AG09309 (cell line): Measurements from ENCODE around the gene MT3.

Experiments
- DNase-seq: peaks from one replicate; pipeline ENCODE4 v3.0.0-alpha.2; 2010; ENCODE audit warnings: low read depth
- H3K4me3 ChIP-seq: 2 replicates; pipeline ENCODE4 v1.5.1; 2011; ENCODE audit warnings: mild to moderate bottlenecking, low read depth, low read length, moderate library complexity; ENCODE audit not compliant: control insufficient read depth
- TF ChIP-seq, protein P1 (sequence below): IDR thresholded peaks from 2 replicates; pipeline ENCODE4 v1.5.1; 2011; ENCODE audit warnings: mild to moderate bottlenecking, low read depth, low read length, inconsistent platforms; ENCODE audit not compliant: insufficient read depth, control insufficient read depth; ENCODE audit errors: missing control alignments

Gene MT3

DNA sequence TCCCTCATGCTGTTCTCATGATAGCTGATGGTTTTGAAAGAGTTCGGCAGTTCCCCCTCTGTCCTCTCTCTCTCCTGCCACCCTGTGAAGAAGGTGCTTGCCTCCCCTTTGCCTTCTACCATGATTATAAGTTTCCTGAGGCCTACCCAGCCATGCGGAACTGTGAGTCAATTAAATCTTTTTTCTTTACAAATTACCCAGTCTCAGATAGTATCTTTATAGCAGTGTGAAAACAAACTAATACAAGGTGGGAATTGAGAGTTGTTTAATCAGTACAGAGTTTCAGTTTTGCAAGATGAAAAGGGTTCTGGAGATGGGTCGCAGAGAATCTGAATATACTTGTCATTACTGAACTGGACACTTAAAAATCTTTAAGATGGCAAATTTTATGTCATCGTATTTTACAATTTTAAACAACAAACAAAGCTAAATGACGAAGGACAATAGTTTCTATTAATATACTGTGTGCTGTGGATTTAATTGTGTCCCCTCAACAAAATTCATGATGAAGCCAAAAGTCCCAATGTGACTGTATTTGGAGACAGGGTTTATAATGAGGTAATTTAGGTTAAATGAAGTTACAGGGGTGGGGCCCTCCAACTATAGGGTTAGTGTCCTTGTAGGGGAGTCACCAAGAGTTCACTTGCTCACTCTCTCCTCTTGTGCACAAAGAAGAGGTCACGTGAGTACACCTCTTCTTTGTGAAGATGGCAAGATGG, 4.4 kb downstream of the MT3 start:
- H3K4me3 ChIP-seq = no peak overlapping the region
- TF ChIP-seq, protein P1, sequence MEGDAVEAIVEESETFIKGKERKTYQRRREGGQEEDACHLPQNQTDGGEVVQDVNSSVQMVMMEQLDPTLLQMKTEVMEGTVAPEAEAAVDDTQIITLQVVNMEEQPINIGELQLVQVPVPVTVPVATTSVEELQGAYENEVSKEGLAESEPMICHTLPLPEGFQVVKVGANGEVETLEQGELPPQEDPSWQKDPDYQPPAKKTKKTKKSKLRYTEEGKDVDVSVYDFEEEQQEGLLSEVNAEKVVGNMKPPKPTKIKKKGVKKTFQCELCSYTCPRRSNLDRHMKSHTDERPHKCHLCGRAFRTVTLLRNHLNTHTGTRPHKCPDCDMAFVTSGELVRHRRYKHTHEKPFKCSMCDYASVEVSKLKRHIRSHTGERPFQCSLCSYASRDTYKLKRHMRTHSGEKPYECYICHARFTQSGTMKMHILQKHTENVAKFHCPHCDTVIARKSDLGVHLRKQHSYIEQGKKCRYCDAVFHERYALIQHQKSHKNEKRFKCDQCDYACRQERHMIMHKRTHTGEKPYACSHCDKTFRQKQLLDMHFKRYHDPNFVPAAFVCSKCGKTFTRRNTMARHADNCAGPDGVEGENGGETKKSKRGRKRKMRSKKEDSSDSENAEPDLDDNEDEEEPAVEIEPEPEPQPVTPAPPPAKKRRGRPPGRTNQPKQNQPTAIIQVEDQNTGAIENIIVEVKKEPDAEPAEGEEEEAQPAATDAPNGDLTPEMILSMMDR = no peak
- DNase-seq = no peak

DNA sequence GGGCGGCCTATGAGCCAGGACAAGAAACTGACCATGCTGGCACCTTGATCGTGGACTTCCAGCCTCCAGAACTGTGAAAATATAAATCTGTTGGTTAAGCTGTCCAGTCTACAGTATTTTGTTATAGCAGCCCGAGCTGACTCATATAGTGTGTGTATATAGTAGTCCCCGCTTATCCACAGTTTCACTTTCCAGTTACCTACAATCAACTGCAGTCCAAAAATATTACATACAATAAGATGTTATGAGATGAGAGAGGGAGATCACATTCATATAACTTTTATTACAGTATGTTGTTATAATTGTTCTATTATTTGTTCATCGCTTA, 4.9 kb downstream of the MT3 start:
- no peak overlapping the region for H3K4me3 ChIP-seq
- no peak for DNase-seq
- TF ChIP-seq, protein P1 = no peak

DNA sequence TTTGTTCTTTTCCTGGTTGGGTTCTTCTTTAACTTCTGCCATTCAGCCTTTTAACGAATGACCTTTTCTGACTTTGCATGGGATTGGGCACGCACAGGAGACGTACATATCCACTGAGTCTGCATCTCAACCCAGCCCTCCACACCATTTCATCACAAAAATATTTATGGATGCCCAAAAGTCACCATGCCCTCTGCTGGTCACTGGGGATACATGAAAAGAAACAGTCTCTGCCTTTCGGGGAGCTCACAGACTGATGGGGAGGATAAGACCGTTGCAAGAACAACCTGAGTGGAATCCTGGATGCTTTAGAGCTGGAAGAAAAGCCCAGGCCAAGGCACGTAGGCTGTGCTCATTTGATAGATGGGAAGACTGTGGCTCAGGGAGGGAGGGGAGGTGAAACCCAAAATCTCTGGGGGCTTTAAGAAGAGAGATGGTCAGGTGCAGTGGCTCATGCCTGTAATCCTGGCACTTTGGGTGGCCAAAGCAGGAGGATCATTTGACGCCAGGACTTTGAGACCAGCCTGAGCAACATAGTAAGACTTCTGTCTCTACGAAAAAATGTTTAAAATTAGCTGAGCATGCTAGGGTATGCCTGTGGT, 11.2 kb downstream of the MT3 start:
- DNase-seq = no peak
- TF ChIP-seq, protein P1 = peak; percentile 81
- no peak overlapping the region for H3K4me3 ChIP-seq

DNA sequence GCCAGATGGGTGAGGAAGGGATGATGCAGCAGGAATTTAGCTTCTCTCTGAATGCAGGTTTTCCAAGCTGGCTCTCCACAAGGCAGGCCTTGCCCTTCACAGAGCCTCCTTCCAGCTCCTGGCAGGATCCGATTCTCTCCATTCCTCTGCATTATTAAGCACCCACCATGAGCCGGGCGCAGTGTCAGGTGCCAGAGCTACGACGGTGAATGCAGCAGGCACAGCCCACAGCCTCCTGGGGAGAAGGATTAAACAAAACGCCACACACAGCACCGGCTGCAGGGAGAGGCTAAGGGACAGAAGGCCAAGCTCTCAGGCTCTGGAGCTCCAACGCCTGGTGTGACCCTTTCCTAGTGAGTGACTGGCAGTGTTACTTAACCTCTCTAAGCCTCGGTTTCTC, 12.0 kb downstream of the MT3 start:
- no peak for DNase-seq
- TF ChIP-seq, protein P1 = no peak

DNA sequence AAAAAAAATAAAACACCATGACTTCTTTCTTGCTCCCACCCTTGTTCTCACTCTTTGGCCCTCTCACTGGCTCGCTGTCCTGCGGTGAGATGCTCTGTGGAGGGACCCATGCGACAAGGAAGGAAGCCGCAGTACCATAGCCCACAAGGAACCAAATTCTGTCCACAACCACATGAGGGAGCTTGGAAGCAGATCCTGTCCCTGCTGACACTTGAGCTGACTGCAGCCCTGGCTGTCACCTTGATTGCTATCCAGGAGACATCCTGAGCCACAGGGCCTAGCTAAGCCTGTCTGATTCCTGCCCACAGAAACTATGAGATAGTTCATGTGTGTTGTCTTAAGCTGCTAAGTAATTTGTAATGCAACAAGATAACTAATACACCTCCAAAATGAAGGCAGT, 14.3 kb downstream of the MT3 start:
- no peak overlapping the region for H3K4me3 ChIP-seq

More for the DNA sequence above, 12.0 kb downstream of the MT3 start:
- no peak overlapping the region for H3K4me3 ChIP-seq

DNA sequence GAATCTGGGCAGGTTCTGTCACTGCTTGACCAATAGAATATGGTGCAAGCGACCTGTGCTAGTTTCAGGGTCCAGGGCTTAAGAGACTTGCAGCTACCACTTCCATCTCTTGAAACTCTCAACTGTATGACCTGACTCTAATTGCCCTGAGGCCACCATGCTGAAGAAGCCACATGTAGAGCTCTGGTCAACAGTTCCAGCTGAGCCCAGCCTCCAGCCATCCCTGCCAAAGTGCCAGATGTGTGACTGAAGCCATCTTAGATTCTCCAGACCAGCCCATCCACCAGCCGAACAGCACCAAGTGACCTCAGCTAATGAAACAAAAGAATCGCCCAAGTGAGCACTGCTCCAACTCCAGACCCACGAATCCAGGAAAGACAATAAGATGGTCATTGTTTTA, 15.6 kb downstream of the MT3 start:
- H3K4me3 ChIP-seq = no peak overlapping the region
- DNase-seq = no peak
- TF ChIP-seq, protein P1 = no peak

More for the DNA sequence above, 14.3 kb downstream of the MT3 start:
- TF ChIP-seq, protein P1 = peak; percentile 59
- no peak for DNase-seq
